A673 (cell line): Measurements from ENCODE around the gene CNGA4. TPM values are rescaled to one million over a fixed set of nuclear protein-coding genes. Genes with fewer than 3 reads are reported as not detected.

ENCODE experiments used
- Bru-seq: library from RNA; stranded (reverse); fragments of 400-500 nt; gene quantifications from one replicate; lab custom pipeline; 2021; lab: Mats Ljungman, UMichigan
- BruChase-seq, 2 experiments: library from RNA; stranded (reverse); fragments of 400-500 nt; gene quantifications; one replicate each; lab custom pipeline; 2021; lab: Mats Ljungman, UMichigan
- BruUV-seq: library from RNA; stranded (reverse); fragments of 400-500 nt; replicated peaks from 2 replicates; lab custom pipeline; 2021; lab: Mats Ljungman, UMichigan
- CTCF ChIA-PET: fragments of 300-600 bp; sonication (Branson Sonifier 250); formaldehyde crosslinking; loops from one replicate; lab custom pipeline; 2022; ENCODE audit warnings: antibody characterized with exemption; lab: Charles Lee
- POLR2A ChIA-PET: fragments of 300-600 bp; sonication (Branson Sonifier 250); formaldehyde crosslinking; loops from one replicate; lab custom pipeline; 2022; ENCODE audit warnings: antibody characterized with exemption; ENCODE audit not compliant: low non-redundant PET; lab: Charles Lee
- DNase-seq: peaks from one replicate; pipeline ENCODE4 v3.0.0-alpha.2; 2015; ENCODE audit warnings: low spot score
- H3K27ac ChIP-seq: fragments of 200-600 bp; sonication (generic); 2 replicates; pipeline ENCODE4 v1.5.1; 2016; ENCODE audit warnings: mixed run types, low read depth, mild to moderate bottlenecking, mixed read lengths, antibody characterized with exemption, low read length; ENCODE audit not compliant: poor library complexity, severe bottlenecking
- H3K27me3 ChIP-seq: fragments of 200-600 bp; sonication (generic); replicated peaks from 2 replicates; pipeline ENCODE4 v1.6.1; 2017; ENCODE audit warnings: mixed run types, low read depth, mild to moderate bottlenecking, mixed read lengths, antibody characterized with exemption, low read length; ENCODE audit not compliant: insufficient read depth, poor library complexity
- H3K36me3 ChIP-seq: fragments of 200-600 bp; sonication (generic); 2 replicates; pipeline ENCODE4 v1.6.1; 2016; ENCODE audit warnings: mixed run types, mild to moderate bottlenecking, mixed read lengths, antibody characterized with exemption, low read length; ENCODE audit not compliant: insufficient read depth, poor library complexity, severe bottlenecking
- H3K4me1 ChIP-seq: fragments of 200-600 bp; sonication (generic); 2 replicates; pipeline ENCODE4 v1.6.1; 2017; ENCODE audit warnings: mixed run types, mild to moderate bottlenecking, mixed read lengths, antibody characterized with exemption, low read length; ENCODE audit not compliant: insufficient read depth, poor library complexity, severe bottlenecking
- H3K4me3 ChIP-seq: fragments of 200-600 bp; sonication (generic); 2 replicates; pipeline ENCODE4 v1.5.1; 2016; ENCODE audit warnings: low read depth, mixed run types, mild to moderate bottlenecking, mixed read lengths, low read length; ENCODE audit not compliant: poor library complexity, severe bottlenecking
- H3K9me3 ChIP-seq: fragments of 200-600 bp; sonication (generic); 2 replicates; pipeline ENCODE4 v1.6.1; 2016; ENCODE audit warnings: mixed run types, low read depth, mild to moderate bottlenecking, mixed read lengths, antibody characterized with exemption, low read length; ENCODE audit not compliant: poor library complexity, severe bottlenecking
- EZH2 ChIP-seq: fragments of 200-600 bp; sonication (generic); IDR thresholded peaks from 2 replicates; pipeline ENCODE4 v1.6.1; 2017; ENCODE audit warnings: borderline replicate concordance, low read depth, mild to moderate bottlenecking, mixed read lengths, antibody characterized with exemption, low read length; ENCODE audit not compliant: poor library complexity, severe bottlenecking
- intact Hi-C: fragments of 100-400 bp; cut with micrococcal nuclease; formaldehyde crosslinking; loops from one replicate; pipeline ENCODE4 v1.10.0; 2022; ENCODE audit not compliant: unreplicated experiment
- long read RNA-seq: library from polyadenylated mRNA; stranded (forward); transcript quantifications from one replicate; pipeline ENCODE4 v2.0.0, GENCODE V29; 2022
- total RNA-seq: library from RNA; stranded (reverse); gene quantifications from 2 replicates; pipeline ENCODE4 v1.2.3, GENCODE V29; 2021
- TF ChIP-seq, protein P1 (sequence below): fragments of 300-800, 200-600 bp; sonication (generic); conservative IDR thresholded peaks from 2 replicates; pipeline ENCODE4 v1.5.1; 2017; ENCODE audit warnings: low read depth, mild to moderate bottlenecking, antibody characterized with exemption, low read length, moderate library complexity, mixed read lengths

Gene CNGA4, protein sequence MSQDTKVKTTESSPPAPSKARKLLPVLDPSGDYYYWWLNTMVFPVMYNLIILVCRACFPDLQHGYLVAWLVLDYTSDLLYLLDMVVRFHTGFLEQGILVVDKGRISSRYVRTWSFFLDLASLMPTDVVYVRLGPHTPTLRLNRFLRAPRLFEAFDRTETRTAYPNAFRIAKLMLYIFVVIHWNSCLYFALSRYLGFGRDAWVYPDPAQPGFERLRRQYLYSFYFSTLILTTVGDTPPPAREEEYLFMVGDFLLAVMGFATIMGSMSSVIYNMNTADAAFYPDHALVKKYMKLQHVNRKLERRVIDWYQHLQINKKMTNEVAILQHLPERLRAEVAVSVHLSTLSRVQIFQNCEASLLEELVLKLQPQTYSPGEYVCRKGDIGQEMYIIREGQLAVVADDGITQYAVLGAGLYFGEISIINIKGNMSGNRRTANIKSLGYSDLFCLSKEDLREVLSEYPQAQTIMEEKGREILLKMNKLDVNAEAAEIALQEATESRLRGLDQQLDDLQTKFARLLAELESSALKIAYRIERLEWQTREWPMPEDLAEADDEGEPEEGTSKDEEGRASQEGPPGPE
- total RNA-seq (not detected in 2 replicates), Bru-seq, nascent RNA (percentile 15 among the genes with signal in this experiment), BruChase-seq, experiment 1, labeled RNA remaining after a 2-hour chase (percentile 15 among the genes with signal in this experiment), BruChase-seq, experiment 2, labeled RNA remaining after a 6-hour chase (percentile 12 among the genes with signal in this experiment)
- long read RNA-seq, result 0 reads

DNA sequence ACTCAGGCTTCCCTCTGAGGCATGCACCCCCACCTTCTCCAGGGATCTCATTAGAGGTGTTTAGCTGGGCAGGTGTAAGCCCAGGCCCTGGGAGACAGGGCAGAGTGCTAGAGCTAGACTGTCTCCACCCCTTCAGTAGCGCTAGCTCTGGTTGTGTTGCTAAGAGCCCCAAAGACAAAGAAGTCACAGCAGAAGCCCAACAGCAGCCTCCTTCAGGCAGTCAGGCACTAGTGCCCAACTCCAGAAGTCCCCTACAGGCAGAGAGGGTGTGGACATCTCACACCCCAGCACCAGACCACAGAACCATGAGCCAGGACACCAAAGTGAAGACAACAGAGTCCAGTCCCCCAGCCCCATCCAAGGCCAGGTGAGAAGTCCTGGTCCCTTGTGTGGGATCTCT lies at the start of gene CNGA4:
TSS of gene CNGA4 (plus strand) at position 188 of the 400 bp plus-strand sequence. CDS start at position 306, 118 bp downstream.
- ChIA-PET CTCF (no interaction called here), POLR2A (no interaction called here)
- intact Hi-C loops, result loop anchor here (10.0 kb wide), 1 partner anchor 226 kb away; no protein-coding TSS in a partner anchor
- Histone ChIP-seq H3K27ac (no peak within 1 kb of the TSS), H3K4me1 (no peaks in the 10 kb centered on the region), H3K36me3 (no peaks in the 10 kb centered on the region), H3K4me3 (no peak within 1 kb of the TSS), H3K27me3 (no peaks in the 10 kb centered on the region), H3K9me3 (no peaks in the 10 kb centered on the region)
- DNase-seq, result no peak
- BruUV-seq, result no TSS peak
- no peak for TF ChIP-seq EZH2
- TF ChIP-seq, protein P1, sequence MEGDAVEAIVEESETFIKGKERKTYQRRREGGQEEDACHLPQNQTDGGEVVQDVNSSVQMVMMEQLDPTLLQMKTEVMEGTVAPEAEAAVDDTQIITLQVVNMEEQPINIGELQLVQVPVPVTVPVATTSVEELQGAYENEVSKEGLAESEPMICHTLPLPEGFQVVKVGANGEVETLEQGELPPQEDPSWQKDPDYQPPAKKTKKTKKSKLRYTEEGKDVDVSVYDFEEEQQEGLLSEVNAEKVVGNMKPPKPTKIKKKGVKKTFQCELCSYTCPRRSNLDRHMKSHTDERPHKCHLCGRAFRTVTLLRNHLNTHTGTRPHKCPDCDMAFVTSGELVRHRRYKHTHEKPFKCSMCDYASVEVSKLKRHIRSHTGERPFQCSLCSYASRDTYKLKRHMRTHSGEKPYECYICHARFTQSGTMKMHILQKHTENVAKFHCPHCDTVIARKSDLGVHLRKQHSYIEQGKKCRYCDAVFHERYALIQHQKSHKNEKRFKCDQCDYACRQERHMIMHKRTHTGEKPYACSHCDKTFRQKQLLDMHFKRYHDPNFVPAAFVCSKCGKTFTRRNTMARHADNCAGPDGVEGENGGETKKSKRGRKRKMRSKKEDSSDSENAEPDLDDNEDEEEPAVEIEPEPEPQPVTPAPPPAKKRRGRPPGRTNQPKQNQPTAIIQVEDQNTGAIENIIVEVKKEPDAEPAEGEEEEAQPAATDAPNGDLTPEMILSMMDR, result no peak

DNA sequence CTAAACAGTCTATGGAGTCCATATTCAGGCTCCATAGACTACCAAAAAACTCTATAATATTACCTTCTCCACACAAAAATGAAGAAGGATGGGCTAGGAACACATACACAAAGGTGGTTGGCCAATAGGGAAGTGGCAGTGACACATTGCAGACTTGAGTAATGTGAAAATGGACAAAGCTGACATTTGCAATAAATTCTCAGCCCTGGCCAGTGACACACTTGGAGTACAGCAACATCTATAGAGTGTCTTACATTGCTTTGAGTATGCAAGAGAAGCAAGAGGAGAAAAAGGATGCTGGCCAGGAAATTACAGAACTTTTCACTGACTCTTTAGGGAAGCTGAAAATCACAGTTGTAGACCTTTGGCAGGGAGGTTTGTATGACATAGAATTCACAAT lies 47.1 kb upstream of the CNGA4 start:
- no peak for DNase-seq
- no peak for TF ChIP-seq EZH2
- TF ChIP-seq, protein P1, result no peak
- no peaks in the 10 kb centered on the region for H3K36me3 ChIP-seq
- POLR2A ChIA-PET, result no interaction called here
- CTCF ChIA-PET, result no interaction called here
- no peak overlapping the region for H3K4me3 ChIP-seq
- H3K9me3 ChIP-seq, result no peaks in the 10 kb centered on the region
- BruUV-seq, result no TSS peak
- no peak overlapping the region for H3K27ac ChIP-seq
- H3K27me3 ChIP-seq, result no peaks in the 10 kb centered on the region
- intact Hi-C loops, result no loop called here
- no peaks in the 10 kb centered on the region for H3K4me1 ChIP-seq

GRCh38 chr11:6194065-6194581 lies 44.8 kb upstream of the CNGA4 start:
- H3K4me3 ChIP-seq, result no peak overlapping the region
- ChIA-PET CTCF (no interaction called here), POLR2A (no interaction called here)
- no TSS peak for BruUV-seq
- H3K36me3 ChIP-seq, result no peaks in the 10 kb centered on the region
- H3K27ac ChIP-seq, result no peak overlapping the region
- no peak for DNase-seq
- H3K9me3 ChIP-seq, result no peaks in the 10 kb centered on the region
- no peak for TF ChIP-seq EZH2
- TF ChIP-seq, protein P1, result no peak
- no peaks in the 10 kb centered on the region for H3K4me1 ChIP-seq
- intact Hi-C loops, result no loop called here
- no peaks in the 10 kb centered on the region for H3K27me3 ChIP-seq
